SH-SY5Y (cell line): ENCODE measurements around the gene RSPH4A.

Source experiments
- GATA2 ChIP-seq: IDR thresholded peaks from 2 replicates; pipeline ENCODE4 v1.6.1; 2011; ENCODE audit warnings: mild to moderate bottlenecking, low read depth, low read length
- GATA3 ChIP-seq: IDR thresholded peaks from 2 replicates; pipeline ENCODE4 v1.6.1; 2011; ENCODE audit warnings: low read depth, mild to moderate bottlenecking, low read length, moderate library complexity

DNA sequence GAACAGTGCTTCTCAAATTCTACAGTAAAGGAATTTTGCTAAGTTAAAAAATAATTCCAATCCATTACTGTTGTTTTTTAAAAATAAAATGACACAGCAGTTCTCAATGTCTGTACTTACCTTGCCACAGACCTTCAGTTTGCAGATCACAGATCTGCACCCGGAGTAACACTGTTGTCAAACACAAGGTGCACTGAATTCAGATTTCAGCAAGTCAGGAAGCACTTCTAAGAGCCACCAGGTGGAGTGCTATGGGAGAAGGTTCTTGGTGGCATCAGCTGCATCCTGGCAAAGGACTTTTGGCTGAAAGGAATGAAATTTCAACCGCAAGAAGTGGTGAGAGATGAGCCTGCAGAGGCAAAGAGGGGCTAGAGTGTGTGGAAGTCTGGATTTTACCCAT lies 17.4 kb downstream of the RSPH4A start:
- no peak for TF ChIP-seq GATA2
- TF ChIP-seq GATA3: no peak
